ENCODE measurements around the gene LANCL2. TPM values are rescaled to one million over a fixed set of nuclear protein-coding genes. Genes with fewer than 3 reads are reported as not detected.

LANCL2 gene
- total and polyA plus RNA-seq, 2 of the 4 experiments (the other 2 are of a cell fraction): 11.7 to 17.9 TPM

DNA sequence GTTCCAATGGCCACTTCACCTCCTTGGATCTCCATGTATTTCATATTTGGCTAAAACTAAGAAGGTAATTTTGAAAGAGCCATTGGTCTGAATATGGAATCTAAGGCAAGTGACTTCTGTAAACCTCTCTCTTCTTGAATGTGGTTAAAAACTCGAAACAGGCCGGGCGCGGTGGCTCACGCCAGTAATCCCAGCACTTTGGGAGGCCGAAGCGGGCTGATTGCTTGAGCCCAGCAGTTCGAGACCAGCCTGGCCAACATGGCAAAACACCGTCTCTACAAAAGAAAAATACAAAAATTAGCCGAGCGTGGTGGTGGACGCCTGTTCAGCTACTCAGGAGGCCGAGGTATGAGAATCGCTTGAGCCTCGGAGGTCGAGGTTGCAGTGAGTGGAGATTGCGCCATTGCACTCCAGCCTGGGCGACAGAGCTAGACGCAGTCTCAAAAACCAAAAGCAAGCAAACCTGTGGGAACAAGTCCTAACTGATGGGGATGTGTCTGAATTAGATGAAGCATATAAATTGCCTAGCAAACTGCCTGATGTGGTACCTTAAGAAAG is 2.2 kb downstream of the LANCL2 start:
- in situ Hi-C loops (cut with MboI; ENCODE audit: low sequenced_read_pairs): no loop called here
- no TSS peak for BruUV-seq (replicated peaks)

More for the DNA sequence above, 2.2 kb downstream of the LANCL2 start:
- no peak overlapping the region for H3K27ac ChIP-seq (ENCODE audit: insufficient read depth, low read length)
- no peak overlapping the region; the same call in 1 of the 2 replicates for H3K4me3 ChIP-seq (ENCODE audit: insufficient read depth, low read depth, low read length)
- no peaks in the 10 kb centered on the region for H4K20me1 ChIP-seq (ENCODE audit: insufficient read depth, low read length)
- no peak overlapping the region for H3K4ac ChIP-seq (ENCODE audit: low read depth, low read length)
- ChIA-PET POLR2A (ENCODE audit: unreplicated experiment) (no interaction called here), CTCF (interaction anchor here (0.6 kb wide), 1 partner anchor 25 kb away, joined by 6 read pairs; no protein-coding TSS in a partner anchor)
- no peak overlapping the region for H2BK120ac ChIP-seq (ENCODE audit: low read depth, low read length)
- peaks cover 14 to 39% of the 10 kb centered on the region in 2 experiments for H3K79me1 ChIP-seq (ENCODE audit: low read depth in 1 of 2, low read length in 2 of 2)
- no peak overlapping the region for H4K91ac ChIP-seq (ENCODE audit: insufficient read depth, low read depth, low read length)
- intact Hi-C loops (cut with micrococcal nuclease): loop anchor here (5.0 kb wide), 3 partner anchors 45 to 110 kb away; no protein-coding TSS in a partner anchor
- no peak overlapping the region for H3K14ac ChIP-seq (replicated peaks; ENCODE audit: low read depth, low read length)
- H2BK5ac ChIP-seq (ENCODE audit: low read depth, low read length, poor library complexity, severe bottlenecking): no peak overlapping the region
- 99% methylated on average over 16 of the region's 19 CpGs; no CpG with 5 or more reads in 1 of the 2 experiments for WGBS, 2 experiments (ENCODE audit: extremely low coverage in 2 of 2, insufficient read length in 1 of 2)
- no peak overlapping the region for H3K18ac ChIP-seq (ENCODE audit: low read depth, low read length)
- DNase-seq: no peak
- no peaks in the 10 kb centered on the region for H3K36me3 ChIP-seq (ENCODE audit: control insufficient read depth, insufficient read depth, low read length)
- H2BK20ac ChIP-seq (ENCODE audit: low read depth, low read length): no peak overlapping the region
- no peak overlapping the region for H2BK15ac ChIP-seq (ENCODE audit: low read depth, low read length)
- no peak overlapping the region for H4K5ac ChIP-seq (ENCODE audit: low read depth, low read length)
- H4K8ac ChIP-seq (ENCODE audit: low read depth in 2 of 2, low read length in 2 of 2): peak overlapping the region; percentile 87 to 98
- H3K27me3 ChIP-seq (ENCODE audit: control insufficient read depth, insufficient read depth, low read length): no peaks in the 10 kb centered on the region
- no peak overlapping the region; the same call in 1 of the 2 replicates for H2AK5ac ChIP-seq (ENCODE audit: low read depth, low read length)
- peaks cover 11% of the 10 kb centered on the region for H3K9me1 ChIP-seq (ENCODE audit: insufficient read depth, low read length)
- no peaks in the 10 kb centered on the region for H3K9me3 ChIP-seq (ENCODE audit: control insufficient read depth, insufficient read depth, low read length)
- ATAC-seq (ENCODE audit: low read depth): no peak
- H3K9ac ChIP-seq (ENCODE audit: low read depth, low read length): no peak overlapping the region
- no peak overlapping the region for H2AK9ac ChIP-seq (replicated peaks; ENCODE audit: low read depth, low read length, poor library complexity)
- no peak overlapping the region for H3K23ac ChIP-seq (ENCODE audit: low read depth, low read length)
- peak overlapping the region; percentile 99; the same call in 1 of the 2 replicates for H3K4me2 ChIP-seq (ENCODE audit: low read depth, low read length)
- dilution Hi-C loops (cut with HindIII; ENCODE audit: low sequenced_read_pairs, unreplicated experiment): no loop called here
- H3K56ac ChIP-seq (ENCODE audit: extremely low read depth, insufficient read depth, low read length): no peak overlapping the region
- H3K4me1 ChIP-seq (ENCODE audit: control insufficient read depth, insufficient read depth, low read length): peaks cover 7% of the 10 kb centered on the region
- no peak for TF ChIP-seq RAD21 (IDR thresholded peaks at IDR 0.05; ENCODE audit: low read length)
- TF ChIP-seq BHLHE40 (IDR thresholded peaks at IDR 0.05; ENCODE audit: low read depth, low read length): no peak
- TF ChIP-seq ELK1 (IDR thresholded peaks at IDR 0.05; ENCODE audit: borderline replicate concordance, low read depth, low read length): no peak
- TF ChIP-seq, protein P1, sequence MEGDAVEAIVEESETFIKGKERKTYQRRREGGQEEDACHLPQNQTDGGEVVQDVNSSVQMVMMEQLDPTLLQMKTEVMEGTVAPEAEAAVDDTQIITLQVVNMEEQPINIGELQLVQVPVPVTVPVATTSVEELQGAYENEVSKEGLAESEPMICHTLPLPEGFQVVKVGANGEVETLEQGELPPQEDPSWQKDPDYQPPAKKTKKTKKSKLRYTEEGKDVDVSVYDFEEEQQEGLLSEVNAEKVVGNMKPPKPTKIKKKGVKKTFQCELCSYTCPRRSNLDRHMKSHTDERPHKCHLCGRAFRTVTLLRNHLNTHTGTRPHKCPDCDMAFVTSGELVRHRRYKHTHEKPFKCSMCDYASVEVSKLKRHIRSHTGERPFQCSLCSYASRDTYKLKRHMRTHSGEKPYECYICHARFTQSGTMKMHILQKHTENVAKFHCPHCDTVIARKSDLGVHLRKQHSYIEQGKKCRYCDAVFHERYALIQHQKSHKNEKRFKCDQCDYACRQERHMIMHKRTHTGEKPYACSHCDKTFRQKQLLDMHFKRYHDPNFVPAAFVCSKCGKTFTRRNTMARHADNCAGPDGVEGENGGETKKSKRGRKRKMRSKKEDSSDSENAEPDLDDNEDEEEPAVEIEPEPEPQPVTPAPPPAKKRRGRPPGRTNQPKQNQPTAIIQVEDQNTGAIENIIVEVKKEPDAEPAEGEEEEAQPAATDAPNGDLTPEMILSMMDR (conservative IDR thresholded peaks at IDR 0.05; ENCODE audit: low read depth, low read length): no peak
- TF ChIP-seq, protein P2, sequence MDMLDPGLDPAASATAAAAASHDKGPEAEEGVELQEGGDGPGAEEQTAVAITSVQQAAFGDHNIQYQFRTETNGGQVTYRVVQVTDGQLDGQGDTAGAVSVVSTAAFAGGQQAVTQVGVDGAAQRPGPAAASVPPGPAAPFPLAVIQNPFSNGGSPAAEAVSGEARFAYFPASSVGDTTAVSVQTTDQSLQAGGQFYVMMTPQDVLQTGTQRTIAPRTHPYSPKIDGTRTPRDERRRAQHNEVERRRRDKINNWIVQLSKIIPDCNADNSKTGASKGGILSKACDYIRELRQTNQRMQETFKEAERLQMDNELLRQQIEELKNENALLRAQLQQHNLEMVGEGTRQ (IDR thresholded peaks at IDR 0.05; ENCODE audit: low read depth, low read length): no peak
- no peak for TF ChIP-seq NFE2L2 (IDR thresholded peaks at IDR 0.05; ENCODE audit: low read depth, low read length)
- TF ChIP-seq CHD1 (IDR thresholded peaks at IDR 0.05; ENCODE audit: low read depth, low read length): no peak
- TF ChIP-seq RFX5 (IDR thresholded peaks at IDR 0.05; ENCODE audit: low read depth, low read length): no peak
- no peak for TF ChIP-seq POLR2A (IDR thresholded peaks at IDR 0.05; ENCODE audit: low read depth, low read length)
- no peak for TF ChIP-seq SMC3 (IDR thresholded peaks at IDR 0.05; ENCODE audit: low read depth, low read length)
- TF ChIP-seq FOS (IDR thresholded peaks at IDR 0.05; ENCODE audit: low read depth, low read length): no peak
- TF ChIP-seq CEBPB (IDR thresholded peaks at IDR 0.05; ENCODE audit: low read depth, low read length): no peak
- TF ChIP-seq MXI1 (IDR thresholded peaks at IDR 0.05; ENCODE audit: borderline replicate concordance, low read depth, low read length): no peak
- TF ChIP-seq MAFK (IDR thresholded peaks at IDR 0.05; ENCODE audit: low read depth, low read length): no peak
- TF ChIP-seq MAZ (IDR thresholded peaks at IDR 0.05; ENCODE audit: borderline replicate concordance, low read depth, low read length): no peak
- TF ChIP-seq RCOR1 (IDR thresholded peaks at IDR 0.05; ENCODE audit: insufficient replicate concordance, low read length): no peak
- H2AFZ ChIP-seq (replicated peaks; ENCODE audit: low read length, poor library complexity): no peak overlapping the region

Measured in IMR-90 (cell line).